Testis (tissue), 2 donors: ENCODE results near the gene MCUR1.

Experiments
- POLR2A ChIP-seq: fragments of 450-650 bp; IDR thresholded peaks from one replicate; pipeline ENCODE4 v1.6.1; 2017; ENCODE audit warnings: antibody characterized with exemption, mild to moderate bottlenecking, moderate library complexity
- TF ChIP-seq, protein P1 (sequence below), 3 experiments: fragments of 450-650 bp in 2 of 3; fragments of 200-600 bp in 1 of 3; sonication (generic) in 1 of 3; IDR thresholded peaks; one replicate each; pipeline ENCODE4 v1.5.1; 2016 to 2019; ENCODE audit warnings: antibody characterized with exemption in 3 of 3, mild to moderate bottlenecking in 2 of 3, moderate library complexity in 1 of 3

DNA sequence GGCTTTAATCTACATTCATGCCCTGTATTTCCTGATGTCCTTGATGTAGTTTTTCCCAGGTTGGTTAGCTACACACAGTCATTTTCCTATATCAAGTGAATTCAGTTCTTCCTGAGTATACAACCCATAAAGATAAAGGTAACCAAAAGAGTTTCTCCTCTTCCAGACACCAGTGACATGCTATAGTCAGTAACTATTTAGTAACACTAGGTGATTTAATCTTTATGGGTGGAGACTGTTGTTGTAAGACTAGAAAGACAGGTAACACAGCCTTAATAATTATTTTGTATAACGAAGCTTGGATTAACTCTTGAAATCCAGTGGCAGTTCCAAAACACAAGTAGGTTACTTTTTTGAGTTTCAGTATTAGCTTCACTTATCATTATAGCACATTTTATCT, 17.6 kb downstream of the MCUR1 start:
- TF ChIP-seq, protein P1, sequence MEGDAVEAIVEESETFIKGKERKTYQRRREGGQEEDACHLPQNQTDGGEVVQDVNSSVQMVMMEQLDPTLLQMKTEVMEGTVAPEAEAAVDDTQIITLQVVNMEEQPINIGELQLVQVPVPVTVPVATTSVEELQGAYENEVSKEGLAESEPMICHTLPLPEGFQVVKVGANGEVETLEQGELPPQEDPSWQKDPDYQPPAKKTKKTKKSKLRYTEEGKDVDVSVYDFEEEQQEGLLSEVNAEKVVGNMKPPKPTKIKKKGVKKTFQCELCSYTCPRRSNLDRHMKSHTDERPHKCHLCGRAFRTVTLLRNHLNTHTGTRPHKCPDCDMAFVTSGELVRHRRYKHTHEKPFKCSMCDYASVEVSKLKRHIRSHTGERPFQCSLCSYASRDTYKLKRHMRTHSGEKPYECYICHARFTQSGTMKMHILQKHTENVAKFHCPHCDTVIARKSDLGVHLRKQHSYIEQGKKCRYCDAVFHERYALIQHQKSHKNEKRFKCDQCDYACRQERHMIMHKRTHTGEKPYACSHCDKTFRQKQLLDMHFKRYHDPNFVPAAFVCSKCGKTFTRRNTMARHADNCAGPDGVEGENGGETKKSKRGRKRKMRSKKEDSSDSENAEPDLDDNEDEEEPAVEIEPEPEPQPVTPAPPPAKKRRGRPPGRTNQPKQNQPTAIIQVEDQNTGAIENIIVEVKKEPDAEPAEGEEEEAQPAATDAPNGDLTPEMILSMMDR (IDR thresholded peaks at IDR 0.05): no peak
- no peak for TF ChIP-seq POLR2A
